IPS-20b (cell line): Measurements from ENCODE around the gene CAPN3.
A peak's percentile ranks its signal among the peaks of the same experiment; 100 is the strongest.

ENCODE experiments used
- H3K27ac ChIP-seq: one replicate; pipeline ENCODE4 v1.5.1; 2013; ENCODE audit warnings: low read length
- H3K27me3 ChIP-seq: 2 replicates; pipeline ENCODE4 v1.6.1; 2013; ENCODE audit warnings: mild to moderate bottlenecking, low read length, inconsistent platforms; ENCODE audit not compliant: insufficient read depth
- H3K36me3 ChIP-seq: 2 replicates; pipeline ENCODE4 v1.6.1; 2013; ENCODE audit warnings: low read depth, mild to moderate bottlenecking, inconsistent platforms, low read length, moderate library complexity; ENCODE audit not compliant: insufficient read depth
- H3K4me1 ChIP-seq: 2 replicates; pipeline ENCODE4 v1.6.1; 2013; ENCODE audit warnings: mild to moderate bottlenecking, control low read depth, inconsistent platforms, low read length, moderate library complexity; ENCODE audit not compliant: insufficient read depth
- H3K4me3 ChIP-seq: 2 replicates; pipeline ENCODE4 v1.5.1; 2013; ENCODE audit warnings: mild to moderate bottlenecking, low read length, inconsistent platforms
- H3K9ac ChIP-seq: 2 replicates; pipeline ENCODE4 v1.6.1; 2013; ENCODE audit warnings: low read depth, mild to moderate bottlenecking, inconsistent platforms, low read length, moderate library complexity
- H3K9me3 ChIP-seq: 2 replicates; pipeline ENCODE4 v1.6.1; 2013; ENCODE audit warnings: mild to moderate bottlenecking, low read depth, low read length, inconsistent platforms; ENCODE audit not compliant: insufficient read depth

CAPN3 gene

GRCh38 chr15:42457445-42458442 lies 98.4 kb downstream of the CAPN3 start:
- Histone ChIP-seq H3K9me3 (no peaks in the 10 kb centered on the region), H3K4me1 (peaks cover 17% of the 10 kb centered on the region), H3K27me3 (no peaks in the 10 kb centered on the region), H3K4me3 (peak overlapping the region; percentile 54), H3K36me3 (peaks cover 11% of the 10 kb centered on the region; the same call in 1 of the 2 replicates), H3K27ac (peak overlapping the region; percentile 70), H3K9ac (peak overlapping the region; percentile 66; the same call in 1 of the 2 replicates)

DNA sequence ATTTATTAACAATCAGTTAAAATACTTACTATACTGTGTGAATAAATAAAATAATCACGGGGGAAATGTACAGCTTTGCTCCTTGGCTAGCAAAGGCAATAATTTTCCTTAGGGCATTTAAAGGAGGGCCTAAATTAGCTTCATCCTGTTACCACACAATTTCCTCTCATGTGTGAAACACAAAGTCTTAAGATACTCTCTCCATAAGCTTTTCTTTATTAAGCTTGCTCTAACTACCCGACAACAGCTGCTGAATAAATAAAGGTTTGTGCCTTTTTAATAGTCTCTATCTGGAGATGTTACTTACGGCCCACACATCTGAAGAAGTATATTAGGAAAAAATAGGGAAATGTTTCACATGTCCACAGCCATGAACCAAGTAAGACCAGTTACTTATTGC lies 102.0 kb downstream of the CAPN3 start:
- Histone ChIP-seq H3K4me3 (no peak overlapping the region), H3K4me1 (peaks cover 17% of the 10 kb centered on the region), H3K36me3 (no peaks in the 10 kb centered on the region), H3K9ac (no peak overlapping the region), H3K27ac (no peak overlapping the region), H3K9me3 (no peaks in the 10 kb centered on the region), H3K27me3 (no peaks in the 10 kb centered on the region)
